ENCODE measurements around the gene N4BP2.

N4BP2 gene

GRCh38 chr4:40177591-40177990 is 120.9 kb downstream of the N4BP2 start:
- Histone ChIP-seq H3K4me1 (ENCODE audit: insufficient read depth, low read length) (peaks cover 9% of the 10 kb centered on the region), H3K36me3 (ENCODE audit: insufficient read depth, low read length) (no peaks in the 10 kb centered on the region), H3K9me3 (ENCODE audit: low read length) (no peaks in the 10 kb centered on the region), H2AFZ (ENCODE audit: low read depth, low read length) (no peak overlapping the region), H3K27me3 (ENCODE audit: insufficient read depth, low read length) (no peaks in the 10 kb centered on the region), H3K4me3 (ENCODE audit: low read length) (no peak overlapping the region)

- no peaks in the 10 kb centered on the region for H3K9me3 ChIP-seq (ENCODE audit: low read length)
Measured at GRCh38 chr4:40178672-40179071, 122.0 kb downstream of the N4BP2 start.

GRCh38 chr4:40179360-40179759 is 122.7 kb downstream of the N4BP2 start:
- peaks cover 9% of the 10 kb centered on the region for H3K4me1 ChIP-seq (ENCODE audit: insufficient read depth, low read length)
- no peaks in the 10 kb centered on the region for H3K36me3 ChIP-seq (ENCODE audit: insufficient read depth, low read length)
- no peaks in the 10 kb centered on the region for H3K27me3 ChIP-seq (ENCODE audit: insufficient read depth, low read length)
- H3K9me3 ChIP-seq (ENCODE audit: low read length) = no peaks in the 10 kb centered on the region
- no peak overlapping the region for H3K4me3 ChIP-seq (ENCODE audit: low read length)
- H2AFZ ChIP-seq (ENCODE audit: low read depth, low read length) = no peak overlapping the region

More at GRCh38 chr4:40178672-40179071, 122.0 kb downstream of the N4BP2 start:
- Histone ChIP-seq H2AFZ (ENCODE audit: low read depth, low read length) (peak overlapping the region; percentile 5), H3K36me3 (ENCODE audit: insufficient read depth, low read length) (no peaks in the 10 kb centered on the region), H3K4me3 (ENCODE audit: low read length) (no peak overlapping the region), H3K4me1 (ENCODE audit: insufficient read depth, low read length) (peaks cover 9% of the 10 kb centered on the region), H3K27me3 (ENCODE audit: insufficient read depth, low read length) (no peaks in the 10 kb centered on the region)

- Histone ChIP-seq H3K9me3 (ENCODE audit: low read length) (no peaks in the 10 kb centered on the region), H3K27me3 (ENCODE audit: insufficient read depth, low read length) (no peaks in the 10 kb centered on the region), H3K4me1 (ENCODE audit: insufficient read depth, low read length) (peaks cover 9% of the 10 kb centered on the region), H3K4me3 (ENCODE audit: low read length) (no peak overlapping the region), H2AFZ (ENCODE audit: low read depth, low read length) (no peak overlapping the region), H3K36me3 (ENCODE audit: insufficient read depth, low read length) (no peaks in the 10 kb centered on the region)
Measured at GRCh38 chr4:40180356-40180755, 123.7 kb downstream of the N4BP2 start.

- no peaks in the 10 kb centered on the region for H3K27me3 ChIP-seq (ENCODE audit: insufficient read depth, low read length)
- H3K4me3 ChIP-seq (ENCODE audit: low read length) = no peak overlapping the region
- peaks cover 3% of the 10 kb centered on the region for H3K4me1 ChIP-seq (ENCODE audit: insufficient read depth, low read length)
- no peak overlapping the region for H2AFZ ChIP-seq (ENCODE audit: low read depth, low read length)
- H3K9me3 ChIP-seq (ENCODE audit: low read length) = no peaks in the 10 kb centered on the region
- H3K36me3 ChIP-seq (ENCODE audit: insufficient read depth, low read length) = no peaks in the 10 kb centered on the region
Measured at GRCh38 chr4:40182001-40182400, 125.4 kb downstream of the N4BP2 start.

- no peaks in the 10 kb centered on the region for H3K27me3 ChIP-seq (ENCODE audit: insufficient read depth, low read length)
- peaks cover 3% of the 10 kb centered on the region for H3K4me1 ChIP-seq (ENCODE audit: insufficient read depth, low read length)
- no peak overlapping the region for H3K4me3 ChIP-seq (ENCODE audit: low read length)
- H3K9me3 ChIP-seq (ENCODE audit: low read length) = no peaks in the 10 kb centered on the region
- no peaks in the 10 kb centered on the region for H3K36me3 ChIP-seq (ENCODE audit: insufficient read depth, low read length)
- no peak overlapping the region for H2AFZ ChIP-seq (ENCODE audit: low read depth, low read length)
Measured at GRCh38 chr4:40182954-40183353, 126.3 kb downstream of the N4BP2 start.

- Histone ChIP-seq H3K27me3 (ENCODE audit: insufficient read depth, low read length) (no peaks in the 10 kb centered on the region), H3K4me1 (ENCODE audit: insufficient read depth, low read length) (no peaks in the 10 kb centered on the region), H3K36me3 (ENCODE audit: insufficient read depth, low read length) (no peaks in the 10 kb centered on the region), H3K4me3 (ENCODE audit: low read length) (no peak overlapping the region), H3K9me3 (ENCODE audit: low read length) (no peaks in the 10 kb centered on the region), H2AFZ (ENCODE audit: low read depth, low read length) (no peak overlapping the region)
Measured at GRCh38 chr4:40183615-40184411, 127.2 kb downstream of the N4BP2 start.

GRCh38 chr4:40185830-40186664 is 129.4 kb downstream of the N4BP2 start:
- H3K27me3 ChIP-seq (ENCODE audit: insufficient read depth, low read length) = no peaks in the 10 kb centered on the region
- no peak overlapping the region for H3K4me3 ChIP-seq (ENCODE audit: low read length)
- no peaks in the 10 kb centered on the region for H3K9me3 ChIP-seq (ENCODE audit: low read length)
- no peak overlapping the region for H2AFZ ChIP-seq (ENCODE audit: low read depth, low read length)
- H3K36me3 ChIP-seq (ENCODE audit: insufficient read depth, low read length) = no peaks in the 10 kb centered on the region
- H3K4me1 ChIP-seq (ENCODE audit: insufficient read depth, low read length) = no peaks in the 10 kb centered on the region

GRCh38 chr4:40186665-40187014 is 130.0 kb downstream of the N4BP2 start:
- Histone ChIP-seq H2AFZ (ENCODE audit: low read depth, low read length) (no peak overlapping the region), H3K4me3 (ENCODE audit: low read length) (no peak overlapping the region), H3K27me3 (ENCODE audit: insufficient read depth, low read length) (no peaks in the 10 kb centered on the region), H3K9me3 (ENCODE audit: low read length) (no peaks in the 10 kb centered on the region), H3K36me3 (ENCODE audit: insufficient read depth, low read length) (no peaks in the 10 kb centered on the region), H3K4me1 (ENCODE audit: insufficient read depth, low read length) (no peaks in the 10 kb centered on the region)

GRCh38 chr4:40187386-40187906 is 130.8 kb downstream of the N4BP2 start:
- no peaks in the 10 kb centered on the region for H3K4me1 ChIP-seq (ENCODE audit: insufficient read depth, low read length)
- no peak overlapping the region for H2AFZ ChIP-seq (ENCODE audit: low read depth, low read length)
- H3K36me3 ChIP-seq (ENCODE audit: insufficient read depth, low read length) = no peaks in the 10 kb centered on the region
- H3K9me3 ChIP-seq (ENCODE audit: low read length) = no peaks in the 10 kb centered on the region
- H3K4me3 ChIP-seq (ENCODE audit: low read length) = no peak overlapping the region
- no peaks in the 10 kb centered on the region for H3K27me3 ChIP-seq (ENCODE audit: insufficient read depth, low read length)

GRCh38 chr4:40190019-40190418 is 133.4 kb downstream of the N4BP2 start:
- Histone ChIP-seq H2AFZ (ENCODE audit: low read depth, low read length) (no peak overlapping the region), H3K4me1 (ENCODE audit: insufficient read depth, low read length) (no peaks in the 10 kb centered on the region), H3K4me3 (ENCODE audit: low read length) (no peak overlapping the region), H3K27me3 (ENCODE audit: insufficient read depth, low read length) (no peaks in the 10 kb centered on the region), H3K36me3 (ENCODE audit: insufficient read depth, low read length) (no peaks in the 10 kb centered on the region), H3K9me3 (ENCODE audit: low read length) (no peaks in the 10 kb centered on the region)

- no peaks in the 10 kb centered on the region for H3K27me3 ChIP-seq (ENCODE audit: insufficient read depth, low read length)
- no peak overlapping the region for H3K4me3 ChIP-seq (ENCODE audit: low read length)
- no peak overlapping the region for H2AFZ ChIP-seq (ENCODE audit: low read depth, low read length)
- no peaks in the 10 kb centered on the region for H3K36me3 ChIP-seq (ENCODE audit: insufficient read depth, low read length)
- H3K4me1 ChIP-seq (ENCODE audit: insufficient read depth, low read length) = no peaks in the 10 kb centered on the region
- H3K9me3 ChIP-seq (ENCODE audit: low read length) = no peaks in the 10 kb centered on the region
Measured at GRCh38 chr4:40190465-40190864, 133.8 kb downstream of the N4BP2 start.

Measured in neuron (in vitro differentiated cells).